Chondrocyte (in vitro differentiated cells): Measurements from ENCODE around the gene PALLD. TPM values are rescaled to one million over a fixed set of nuclear protein-coding genes. Genes with fewer than 3 reads are reported as not detected.

Experiments
- DNase-seq: peaks from one replicate; pipeline ENCODE4 v3.0.0; 2021; ENCODE audit warnings: mixed read lengths, low spot score
- H3K27ac Mint-ChIP-seq: one replicate; pipeline ENCODE4 v1.8.0; 2021; ENCODE audit warnings: mild to moderate bottlenecking, moderate library complexity, mixed read lengths; ENCODE audit not compliant: unreplicated experiment
- H3K27me3 Mint-ChIP-seq: 2 replicates; pipeline ENCODE4 v1.8.0; 2021; ENCODE audit warnings: low read depth, mixed read lengths
- H3K36me3 Mint-ChIP-seq: 2 replicates; pipeline ENCODE4 v1.8.0; 2021; ENCODE audit warnings: low read depth, mixed read lengths
- H3K4me1 Mint-ChIP-seq: 2 replicates; pipeline ENCODE4 v1.8.0; 2021; ENCODE audit warnings: low read depth, mild to moderate bottlenecking, mixed read lengths
- H3K4me3 Mint-ChIP-seq: one replicate; pipeline ENCODE4 v1.8.0; 2021; ENCODE audit warnings: mild to moderate bottlenecking, moderate library complexity, mixed read lengths; ENCODE audit not compliant: unreplicated experiment
- H3K9me3 Mint-ChIP-seq: 2 replicates; pipeline ENCODE4 v1.8.0; 2021; ENCODE audit warnings: low read depth, mixed read lengths
- CTCF ChIP-seq: fragments of 200-600 bp; sonication (generic); IDR thresholded peaks from 2 replicates; pipeline ENCODE4 v1.5.0; 2021; ENCODE audit warnings: antibody characterized with exemption, mild to moderate bottlenecking, moderate library complexity
- total RNA-seq: library from RNA; stranded (reverse); gene quantifications from 3 replicates; pipeline ENCODE4 v1.2.1, GENCODE V29; 2021

PALLD gene
- total RNA-seq, 1 donor from 2014 or later, result 900 TPM

DNA sequence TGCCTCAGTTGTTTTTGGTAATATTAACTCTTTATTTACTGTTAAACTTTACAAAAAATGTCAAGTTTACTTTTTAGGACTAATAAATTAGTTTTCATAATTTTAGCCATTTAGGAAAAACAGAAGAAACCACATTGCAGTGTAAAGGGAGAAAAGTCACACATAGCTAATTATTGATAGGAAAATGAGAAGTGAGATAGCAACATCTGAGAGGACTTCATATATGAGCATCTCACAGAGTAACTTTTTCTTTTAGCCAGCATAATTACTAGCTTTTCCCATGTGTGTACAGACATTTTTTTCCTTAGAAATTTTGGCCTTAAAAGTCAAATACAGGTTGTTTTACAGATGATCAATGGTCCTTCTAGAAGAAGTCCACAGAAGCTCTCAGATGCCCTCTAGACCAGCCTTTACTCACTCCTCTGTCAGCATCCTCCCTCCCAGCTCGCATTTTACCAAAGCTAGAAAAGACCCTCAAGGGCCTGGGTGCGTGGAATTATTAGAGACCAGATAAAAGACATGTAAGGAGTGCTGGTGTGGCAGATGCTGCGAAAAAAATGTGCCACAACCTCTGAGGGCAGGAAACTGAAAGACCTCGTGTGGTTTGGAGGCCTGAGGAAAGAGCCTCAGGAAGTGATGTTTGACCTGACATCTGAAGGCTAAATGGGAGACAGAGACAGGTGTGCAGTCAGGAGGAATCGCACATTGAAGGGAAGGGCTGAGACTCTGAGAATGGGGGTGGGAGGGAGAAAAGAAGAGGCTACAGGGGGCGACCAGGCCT, 356.3 kb downstream of the PALLD start:
- peaks cover 95% of the 10 kb centered on the region for H3K4me1 Mint-ChIP-seq
- H3K27me3 Mint-ChIP-seq, result no peaks in the 10 kb centered on the region
- no peak for TF ChIP-seq CTCF
- no peak for DNase-seq
- H3K36me3 Mint-ChIP-seq, result peaks cover 46% of the 10 kb centered on the region
- peak overlapping the region; percentile 94 for H3K27ac Mint-ChIP-seq
- no peak overlapping the region for H3K4me3 Mint-ChIP-seq
- H3K9me3 Mint-ChIP-seq, result no peaks in the 10 kb centered on the region

GRCh38 chr4:168853770-168854169, 356.9 kb downstream of the PALLD start:
- Mint-ChIP-seq H3K4me3 (no peak overlapping the region), H3K27ac (peak overlapping the region; percentile 94), H3K36me3 (peaks cover 46% of the 10 kb centered on the region), H3K4me1 (peaks cover 95% of the 10 kb centered on the region), H3K9me3 (no peaks in the 10 kb centered on the region), H3K27me3 (no peaks in the 10 kb centered on the region)
- TF ChIP-seq CTCF, result no peak
- no peak for DNase-seq

DNA sequence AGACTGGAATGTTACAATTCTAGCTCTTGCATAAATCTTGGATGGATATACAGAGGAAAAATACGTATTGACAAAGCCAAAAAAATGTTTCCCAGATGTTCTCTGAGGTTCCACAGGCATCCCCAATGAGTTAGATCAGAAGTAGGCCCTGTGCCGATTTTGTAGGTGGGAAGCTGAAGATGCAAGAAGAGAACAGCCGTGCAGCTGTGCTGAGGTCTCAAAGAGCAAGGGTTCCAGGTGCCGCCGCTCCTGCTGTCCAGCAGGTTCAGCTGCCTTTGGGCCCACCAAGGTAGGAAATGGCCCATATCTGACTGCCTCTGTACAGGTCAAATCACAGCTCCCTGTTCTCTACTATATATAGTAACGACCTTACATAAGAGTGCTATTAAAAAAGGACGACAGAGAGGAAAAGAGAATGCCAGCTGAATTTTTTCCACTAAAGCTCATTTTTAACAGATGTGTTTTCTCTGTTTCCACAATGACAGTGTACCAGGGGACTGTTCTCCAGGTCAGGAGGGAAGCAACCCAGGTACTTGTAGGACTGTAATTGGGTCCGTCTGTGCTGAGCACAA, 357.6 kb downstream of the PALLD start:
- DNase-seq, result no peak
- H3K4me3 Mint-ChIP-seq, result no peak overlapping the region
- no peaks in the 10 kb centered on the region for H3K27me3 Mint-ChIP-seq
- H3K36me3 Mint-ChIP-seq, result peaks cover 52% of the 10 kb centered on the region
- peaks cover 95% of the 10 kb centered on the region for H3K4me1 Mint-ChIP-seq
- TF ChIP-seq CTCF, result no peak
- H3K9me3 Mint-ChIP-seq, result no peaks in the 10 kb centered on the region
- H3K27ac Mint-ChIP-seq, result peak overlapping the region; percentile 94

DNA sequence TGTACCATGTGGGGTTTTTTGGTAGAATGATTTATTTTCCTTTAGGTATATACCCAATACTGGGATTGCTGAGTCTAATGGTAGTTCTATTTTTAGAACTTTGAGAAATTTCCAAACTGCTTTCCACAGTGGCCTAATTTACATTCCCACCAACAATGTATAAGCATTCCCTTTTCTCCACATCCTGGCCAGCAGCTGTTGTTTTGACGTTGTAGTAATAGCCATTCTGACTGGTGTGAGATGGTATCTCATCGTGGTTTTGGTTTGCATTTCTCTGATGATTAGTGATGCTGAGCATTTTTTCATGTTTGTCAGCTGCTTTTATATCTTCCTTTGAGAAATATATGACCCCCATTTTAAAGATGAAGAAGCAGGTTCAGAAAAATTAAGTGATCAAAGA, 359.5 kb downstream of the PALLD start:
- H3K9me3 Mint-ChIP-seq, result no peaks in the 10 kb centered on the region
- H3K27ac Mint-ChIP-seq, result peak overlapping the region; percentile 94
- H3K36me3 Mint-ChIP-seq, result peaks cover 57% of the 10 kb centered on the region
- no peak for DNase-seq
- H3K4me3 Mint-ChIP-seq, result no peak overlapping the region
- no peak for TF ChIP-seq CTCF
- H3K4me1 Mint-ChIP-seq, result peaks cover 95% of the 10 kb centered on the region
- H3K27me3 Mint-ChIP-seq, result no peaks in the 10 kb centered on the region

DNA sequence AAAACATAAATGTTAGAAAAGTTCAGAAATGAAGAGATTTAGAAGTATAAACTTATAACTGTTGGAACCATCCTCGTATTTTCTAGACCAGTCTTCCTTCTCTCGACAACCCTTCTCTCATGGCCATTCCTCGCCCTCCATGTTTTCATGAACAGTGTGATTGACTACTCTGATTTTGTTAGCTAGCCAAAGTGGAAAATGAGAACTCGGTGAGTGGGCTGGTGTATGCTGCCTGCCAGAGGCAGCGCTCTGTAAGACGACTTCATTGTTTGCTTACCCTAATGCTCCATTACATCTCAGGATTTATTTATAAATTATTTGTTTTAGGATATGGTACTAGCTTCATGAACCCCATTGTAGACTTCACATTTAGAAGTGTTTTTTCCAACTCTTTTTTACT, 360.2 kb downstream of the PALLD start:
- Mint-ChIP-seq H3K27me3 (no peaks in the 10 kb centered on the region), H3K27ac (peak overlapping the region; percentile 94), H3K4me1 (peaks cover 96% of the 10 kb centered on the region), H3K4me3 (no peak overlapping the region), H3K36me3 (peaks cover 53% of the 10 kb centered on the region), H3K9me3 (no peaks in the 10 kb centered on the region)
- TF ChIP-seq CTCF, result peak; percentile 34
- DNase-seq, result no peak
